ENCODE data around the gene BTBD6. TPM values are rescaled to one million over a fixed set of nuclear protein-coding genes. Genes with fewer than 3 reads are reported as not detected.
A peak's percentile ranks its signal among the peaks of the same experiment; 100 is the strongest.

BTBD6 gene
- total and polyA plus RNA-seq, 5 donors from 2014 or later: 4.6 to 39.4 (median 12.8) TPM

DNA sequence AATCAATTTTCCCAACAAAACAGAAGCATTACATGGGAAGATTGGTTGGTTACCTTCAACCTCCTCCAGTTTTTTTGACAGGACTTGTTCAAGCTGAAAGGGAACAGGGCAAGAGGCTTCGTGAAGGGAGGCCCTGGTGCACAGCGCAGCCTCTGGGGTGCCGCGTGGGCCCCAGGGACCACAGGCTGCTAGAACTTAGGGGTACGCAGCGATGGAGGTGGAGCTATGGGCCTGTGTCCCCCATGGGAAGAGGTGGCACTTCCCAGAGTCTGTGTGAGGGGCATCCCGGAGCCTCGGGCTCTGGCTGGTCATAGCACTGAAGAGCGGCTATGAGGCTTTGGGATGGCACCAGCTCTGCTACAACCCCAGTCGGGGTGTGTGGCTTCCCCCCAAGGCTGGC is 22.1 kb upstream of the BTBD6 start:
- no peaks in the 10 kb centered on the region for H3K27me3 Mint-ChIP-seq
- H3K4me3 Mint-ChIP-seq: no peak overlapping the region
- DNase-seq (no peak), ATAC-seq (ENCODE audit: low read depth in 2 of 2) (no peak)
- Histone ChIP-seq H3K9me3 (ENCODE audit: control insufficient read depth in 2 of 2, low read length in 2 of 2) (no peaks in the 10 kb centered on the region), H3K4me1 (ENCODE audit: control insufficient read depth, insufficient read depth, low read length, poor library complexity, severe bottlenecking) (no peaks in the 10 kb centered on the region), H3K27ac (ENCODE audit: insufficient read depth, low read length, poor library complexity, severe bottlenecking) (no peak overlapping the region), H3K27me3 (ENCODE audit: control insufficient read depth, insufficient read depth, low read length) (no peaks in the 10 kb centered on the region), H3K36me3 (ENCODE audit: control insufficient read depth, insufficient read depth, low read length) (peaks cover 33% of the 10 kb centered on the region), H3K4me3 (ENCODE audit: low read depth, low read length) (no peak overlapping the region)
- no peak overlapping the region for H3K27ac Mint-ChIP-seq
- no peaks in the 10 kb centered on the region for H3K9me3 Mint-ChIP-seq
- H3K4me1 Mint-ChIP-seq: peaks cover 0 to 6% (median 3%) of the 10 kb centered on the region in 4 donors
- H3K36me3 Mint-ChIP-seq: peaks cover 28% of the 10 kb centered on the region

DNA sequence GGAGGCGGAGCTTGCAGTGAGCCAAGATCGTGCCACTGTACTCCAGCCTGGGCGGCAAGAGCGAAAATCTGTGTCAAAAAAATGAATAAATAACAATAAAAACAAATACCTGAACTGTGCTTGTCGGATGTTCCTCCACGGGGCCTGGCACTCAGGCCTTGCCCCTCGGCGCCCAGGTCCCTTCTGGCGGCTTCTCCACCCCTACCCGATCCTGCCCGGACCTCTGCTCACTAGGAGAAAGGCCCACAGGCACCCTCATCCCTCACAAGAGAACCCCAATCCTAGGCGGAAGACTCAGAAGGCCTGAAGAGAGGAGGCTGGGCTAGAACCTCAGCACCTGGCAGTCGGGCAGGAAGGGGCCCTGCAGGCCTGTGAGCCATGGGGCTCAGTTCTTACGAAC is 21.0 kb upstream of the BTBD6 start:
- no peak for ATAC-seq (ENCODE audit: low read depth in 2 of 2)
- Mint-ChIP-seq H3K36me3 (peaks cover 21% of the 10 kb centered on the region), H3K4me3 (no peak overlapping the region)

GRCh38 chr14:105228562-105228961 is 19.8 kb upstream of the BTBD6 start:
- H3K27ac Mint-ChIP-seq: no peak overlapping the region
- peaks cover 0 to 6% (median under 1%) of the 10 kb centered on the region in 4 donors for H3K4me1 Mint-ChIP-seq
- no peaks in the 10 kb centered on the region for H3K9me3 Mint-ChIP-seq
- H3K27ac ChIP-seq (ENCODE audit: insufficient read depth, low read length, poor library complexity, severe bottlenecking): no peak overlapping the region
- no peak for DNase-seq
- peaks cover 22% of the 10 kb centered on the region for H3K36me3 ChIP-seq (ENCODE audit: control insufficient read depth, insufficient read depth, low read length)
- no peaks in the 10 kb centered on the region for H3K27me3 ChIP-seq (ENCODE audit: control insufficient read depth, insufficient read depth, low read length)
- H3K4me1 ChIP-seq (ENCODE audit: control insufficient read depth, insufficient read depth, low read length, poor library complexity, severe bottlenecking): no peaks in the 10 kb centered on the region
- no peak overlapping the region for H3K4me3 Mint-ChIP-seq
- no peaks in the 10 kb centered on the region for H3K27me3 Mint-ChIP-seq
- H3K36me3 Mint-ChIP-seq: peaks cover 13% of the 10 kb centered on the region
- no peak overlapping the region for H3K4me3 ChIP-seq (ENCODE audit: low read depth, low read length)
- H3K9me3 ChIP-seq (ENCODE audit: control insufficient read depth in 2 of 2, low read length in 2 of 2): no peaks in the 10 kb centered on the region
- no peak for ATAC-seq (ENCODE audit: low read depth in 2 of 2)

More for the DNA sequence above, 21.0 kb upstream of the BTBD6 start:
- Histone ChIP-seq H3K27me3 (ENCODE audit: control insufficient read depth, insufficient read depth, low read length) (no peaks in the 10 kb centered on the region), H3K36me3 (ENCODE audit: control insufficient read depth, insufficient read depth, low read length) (peaks cover 24% of the 10 kb centered on the region), H3K4me1 (ENCODE audit: control insufficient read depth, insufficient read depth, low read length, poor library complexity, severe bottlenecking) (no peaks in the 10 kb centered on the region), H3K9me3 (ENCODE audit: control insufficient read depth in 2 of 2, low read length in 2 of 2) (no peaks in the 10 kb centered on the region), H3K27ac (ENCODE audit: insufficient read depth, low read length, poor library complexity, severe bottlenecking) (no peak overlapping the region), H3K4me3 (ENCODE audit: low read depth, low read length) (no peak overlapping the region)
- peaks cover 0 to 6% (median 3%) of the 10 kb centered on the region in 4 donors for H3K4me1 Mint-ChIP-seq
- no peak for DNase-seq
- H3K27me3 Mint-ChIP-seq: no peaks in the 10 kb centered on the region
- no peak overlapping the region for H3K27ac Mint-ChIP-seq
- no peaks in the 10 kb centered on the region for H3K9me3 Mint-ChIP-seq

DNA sequence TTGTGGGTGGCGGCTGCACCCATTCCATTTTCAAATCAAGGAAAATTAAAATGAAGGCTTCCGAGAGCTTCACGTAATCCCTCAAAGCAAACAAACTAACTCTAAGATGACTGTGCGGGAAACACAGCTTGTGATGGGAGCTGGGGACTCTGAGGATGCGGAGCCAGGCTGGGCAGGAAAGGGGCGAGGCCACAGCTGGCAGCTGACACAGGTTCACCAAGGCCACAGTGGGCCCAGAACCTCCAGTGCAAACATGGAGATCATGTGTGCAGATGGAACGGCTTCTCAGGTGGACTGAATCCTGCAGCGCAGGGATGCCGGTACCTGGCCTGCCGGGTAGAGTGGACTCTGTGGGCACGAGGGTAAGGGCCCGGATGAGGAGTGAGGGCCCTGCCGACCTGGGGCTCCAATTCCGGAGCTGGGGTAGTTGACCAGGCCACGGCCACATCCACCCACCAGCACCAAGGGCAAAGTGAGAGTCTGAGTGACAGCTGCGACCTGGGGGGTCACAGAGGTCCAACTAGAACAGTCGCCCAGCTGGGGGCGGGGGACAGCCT is 19.2 kb upstream of the BTBD6 start:
- no peak overlapping the region for H3K27ac Mint-ChIP-seq

DNA sequence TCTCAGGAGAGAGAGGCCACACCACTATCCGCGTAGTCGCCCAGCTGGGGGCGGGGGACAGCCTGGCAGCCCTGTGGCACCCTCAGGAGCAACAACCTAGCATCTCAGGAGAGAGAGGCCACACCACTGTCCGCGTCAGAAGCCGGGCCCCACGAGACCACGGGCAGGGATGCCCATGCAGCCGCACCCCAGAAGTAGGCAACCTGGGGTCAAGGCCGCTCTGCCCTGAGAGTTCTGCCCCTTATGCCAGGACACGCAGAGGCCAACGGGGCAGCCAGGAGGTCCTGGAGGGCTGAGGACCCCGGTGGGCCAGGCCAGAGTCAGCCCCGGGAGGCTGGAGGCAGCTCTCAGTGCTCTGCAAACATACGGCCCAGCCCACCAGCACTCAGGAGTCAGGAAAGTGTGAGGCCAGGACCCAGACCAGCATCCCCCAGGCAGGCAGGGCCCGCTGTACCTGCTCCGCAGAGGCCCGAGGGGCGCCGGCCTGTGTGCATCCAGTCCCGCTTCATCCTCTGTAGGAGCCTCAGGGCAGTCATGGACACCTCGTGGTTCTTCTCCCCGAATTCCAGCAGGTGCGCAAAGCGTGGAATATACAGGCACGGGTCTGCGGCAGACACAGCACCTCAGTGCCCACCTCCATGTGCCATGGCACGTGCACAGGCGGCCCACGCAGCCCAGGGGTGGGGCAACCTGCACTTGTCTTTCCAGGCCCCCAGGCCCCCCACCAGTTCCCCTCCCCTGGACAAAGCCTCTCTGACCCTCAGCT is 7.3 kb upstream of the BTBD6 start:
- DNase-seq (no peak), ATAC-seq (ENCODE audit: low read depth in 2 of 2) (no peak)
- Histone ChIP-seq H3K4me1 (ENCODE audit: control insufficient read depth, insufficient read depth, low read length, poor library complexity, severe bottlenecking) (no peaks in the 10 kb centered on the region), H3K4me3 (ENCODE audit: low read depth, low read length) (no peak overlapping the region), H3K9me3 (ENCODE audit: control insufficient read depth in 2 of 2, low read length in 2 of 2) (no peaks in the 10 kb centered on the region), H3K27me3 (ENCODE audit: control insufficient read depth, insufficient read depth, low read length) (no peaks in the 10 kb centered on the region), H3K27ac (ENCODE audit: insufficient read depth, low read length, poor library complexity, severe bottlenecking) (no peak overlapping the region), H3K36me3 (ENCODE audit: control insufficient read depth, insufficient read depth, low read length) (peaks cover 5% of the 10 kb centered on the region)
- peaks cover 0 to 15% (median 10%) of the 10 kb centered on the region in 4 donors for H3K4me1 Mint-ChIP-seq
- H3K27ac Mint-ChIP-seq: no peak overlapping the region
- H3K27me3 Mint-ChIP-seq: no peaks in the 10 kb centered on the region
- no peak overlapping the region for H3K4me3 Mint-ChIP-seq
- H3K9me3 Mint-ChIP-seq: no peaks in the 10 kb centered on the region
- H3K36me3 Mint-ChIP-seq: peaks cover 5% of the 10 kb centered on the region

More for the DNA sequence above, 19.2 kb upstream of the BTBD6 start:
- Histone ChIP-seq H3K27me3 (ENCODE audit: control insufficient read depth, insufficient read depth, low read length) (no peaks in the 10 kb centered on the region), H3K36me3 (ENCODE audit: control insufficient read depth, insufficient read depth, low read length) (peaks cover 20% of the 10 kb centered on the region), H3K4me1 (ENCODE audit: control insufficient read depth, insufficient read depth, low read length, poor library complexity, severe bottlenecking) (no peaks in the 10 kb centered on the region), H3K9me3 (ENCODE audit: control insufficient read depth in 2 of 2, low read length in 2 of 2) (no peaks in the 10 kb centered on the region), H3K4me3 (ENCODE audit: low read depth, low read length) (no peak overlapping the region), H3K27ac (ENCODE audit: insufficient read depth, low read length, poor library complexity, severe bottlenecking) (no peak overlapping the region)
- H3K4me1 Mint-ChIP-seq: peaks cover 0 to 6% (median 0%) of the 10 kb centered on the region in 4 donors
- ATAC-seq (ENCODE audit: low read depth in 2 of 2): no peak
- no peaks in the 10 kb centered on the region for H3K9me3 Mint-ChIP-seq
- H3K4me3 Mint-ChIP-seq: no peak overlapping the region
- H3K27me3 Mint-ChIP-seq: no peaks in the 10 kb centered on the region
- DNase-seq: no peak
- peaks cover 7% of the 10 kb centered on the region for H3K36me3 Mint-ChIP-seq

- H3K4me1 ChIP-seq (ENCODE audit: control insufficient read depth, insufficient read depth, low read length, poor library complexity, severe bottlenecking): no peaks in the 10 kb centered on the region
- Mint-ChIP-seq H3K4me1 (peaks cover 0 to 19% (median 11%) of the 10 kb centered on the region in 4 donors), H3K36me3 (peaks cover 5% of the 10 kb centered on the region), H3K27me3 (no peaks in the 10 kb centered on the region), H3K27ac (no peak overlapping the region), H3K9me3 (no peaks in the 10 kb centered on the region), H3K4me3 (no peak overlapping the region)
- H3K27me3 ChIP-seq (ENCODE audit: control insufficient read depth, insufficient read depth, low read length): no peaks in the 10 kb centered on the region
- no peak overlapping the region for H3K4me3 ChIP-seq (ENCODE audit: low read depth, low read length)
- DNase-seq (no peak), ATAC-seq (ENCODE audit: low read depth in 2 of 2) (no peak)
- no peaks in the 10 kb centered on the region for H3K9me3 ChIP-seq (ENCODE audit: control insufficient read depth in 2 of 2, low read length in 2 of 2)
- H3K27ac ChIP-seq (ENCODE audit: insufficient read depth, low read length, poor library complexity, severe bottlenecking): no peak overlapping the region
- peaks cover 5% of the 10 kb centered on the region for H3K36me3 ChIP-seq (ENCODE audit: control insufficient read depth, insufficient read depth, low read length)
Observed at GRCh38 chr14:105241641-105242040, 6.7 kb upstream of the BTBD6 start.

- no peaks in the 10 kb centered on the region for H3K27me3 ChIP-seq (ENCODE audit: control insufficient read depth, insufficient read depth, low read length)
- H3K4me1 ChIP-seq (ENCODE audit: control insufficient read depth, insufficient read depth, low read length, poor library complexity, severe bottlenecking): peaks cover 18% of the 10 kb centered on the region
- DNase-seq (no peak), ATAC-seq (ENCODE audit: low read depth in 2 of 2) (no peak)
- H3K4me3 ChIP-seq (ENCODE audit: low read depth, low read length): no peak overlapping the region
- H3K36me3 Mint-ChIP-seq: peaks cover 5% of the 10 kb centered on the region
- peaks cover 0 to 32% (median 18%) of the 10 kb centered on the region in 4 donors for H3K4me1 Mint-ChIP-seq
- peaks cover 5% of the 10 kb centered on the region for H3K36me3 ChIP-seq (ENCODE audit: control insufficient read depth, insufficient read depth, low read length)
- no peaks in the 10 kb centered on the region for H3K27me3 Mint-ChIP-seq
- H3K27ac ChIP-seq (ENCODE audit: insufficient read depth, low read length, poor library complexity, severe bottlenecking): no peak overlapping the region
- no peaks in the 10 kb centered on the region for H3K9me3 Mint-ChIP-seq
- no peak overlapping the region for H3K4me3 Mint-ChIP-seq
- H3K9me3 ChIP-seq (ENCODE audit: control insufficient read depth in 2 of 2, low read length in 2 of 2): no peaks in the 10 kb centered on the region
- H3K27ac Mint-ChIP-seq: peak overlapping the region in 2 of 3 donors; percentile 6 to 26
Observed at GRCh38 chr14:105244334-105244733, 4.0 kb upstream of the BTBD6 start.

DNA sequence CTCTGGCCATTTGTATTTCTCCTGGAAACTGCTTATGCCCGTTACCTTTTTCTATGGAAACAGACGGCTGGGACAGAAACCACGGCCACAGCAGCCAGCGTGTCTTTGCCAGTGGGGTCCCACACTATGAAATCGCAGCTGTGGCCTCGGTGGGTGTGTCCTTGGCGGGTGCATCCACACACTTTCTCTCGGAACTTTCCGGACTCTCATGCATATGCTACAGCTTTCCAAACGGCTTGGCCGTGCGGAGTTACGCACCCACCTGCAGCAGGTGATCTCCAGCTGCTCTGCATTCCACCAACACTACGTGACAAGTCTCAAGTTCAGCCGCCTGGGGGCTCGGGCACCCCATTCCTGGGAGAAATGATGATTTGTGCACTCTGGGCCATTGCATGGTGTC is 1.3 kb upstream of the BTBD6 start:
- no peak for ATAC-seq (ENCODE audit: low read depth in 2 of 2)
- peaks cover 5% of the 10 kb centered on the region for H3K36me3 Mint-ChIP-seq
- H3K4me3 Mint-ChIP-seq: peak overlapping the region; percentile 68 to 87 (median 82)

More for the DNA sequence above, 1.3 kb upstream of the BTBD6 start:
- Mint-ChIP-seq H3K4me1 (peaks cover 0 to 48% (median 22%) of the 10 kb centered on the region in 4 donors), H3K9me3 (no peaks in the 10 kb centered on the region), H3K27me3 (no peaks in the 10 kb centered on the region), H3K27ac (peak overlapping the region in 2 of 3 donors; percentile 79 to 84)
- Histone ChIP-seq H3K9me3 (ENCODE audit: control insufficient read depth in 2 of 2, low read length in 2 of 2) (no peaks in the 10 kb centered on the region), H3K36me3 (ENCODE audit: control insufficient read depth, insufficient read depth, low read length) (peaks cover 10% of the 10 kb centered on the region), H3K4me3 (ENCODE audit: low read depth, low read length) (no peak overlapping the region), H3K4me1 (ENCODE audit: control insufficient read depth, insufficient read depth, low read length, poor library complexity, severe bottlenecking) (peaks cover 24% of the 10 kb centered on the region), H3K27me3 (ENCODE audit: control insufficient read depth, insufficient read depth, low read length) (no peaks in the 10 kb centered on the region), H3K27ac (ENCODE audit: insufficient read depth, low read length, poor library complexity, severe bottlenecking) (no peak overlapping the region)
- no peak for DNase-seq

All from CD4-positive, CD25-positive, alpha-beta regulatory T cell (primary cell).